Inflammatory macrophage treated with lipopolysaccharide for 4 hours (primary cell): Measurements from ENCODE around the gene LSP1.

Experiments
- DNase-seq: peaks from one replicate; pipeline ENCODE4 v3.0.0-alpha.2; 2020

The LSP1 gene

GRCh38 chr11:1920128-1920908 lies 67.4 kb downstream of the LSP1 start:
- DNase-seq: no peak

DNA sequence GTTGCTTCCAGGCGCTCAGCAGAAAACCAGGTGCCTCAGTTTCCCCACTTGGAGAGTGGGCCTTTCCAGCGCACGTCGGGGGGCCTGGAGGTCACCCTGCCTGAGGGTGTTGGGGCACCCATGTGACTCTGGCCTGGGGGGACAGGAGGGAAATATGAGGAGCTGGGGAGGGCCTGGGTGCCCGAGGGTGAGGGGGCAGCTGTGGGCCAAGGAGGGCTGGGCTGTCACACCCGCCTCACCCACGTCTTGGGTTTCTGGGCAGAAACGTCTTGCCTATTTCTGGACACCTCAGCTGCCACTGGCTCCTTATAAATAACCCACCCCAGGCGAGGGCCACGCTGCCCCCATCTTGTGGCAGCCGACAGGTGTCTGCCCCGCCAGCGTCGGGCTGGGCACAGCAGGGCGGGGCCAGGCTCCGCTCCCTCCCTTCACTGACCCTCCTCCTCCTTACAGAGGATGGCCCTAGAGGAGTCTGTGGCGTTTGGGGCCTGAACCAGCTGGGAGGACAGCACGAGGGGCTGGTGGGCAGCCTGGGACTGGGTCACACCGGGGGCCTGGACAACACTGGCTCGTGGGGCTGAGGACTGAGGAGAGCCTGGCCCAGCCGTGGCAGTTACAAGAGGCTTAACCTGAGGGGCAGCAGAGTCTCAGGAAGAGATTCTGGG lies 68.2 kb downstream of the LSP1 start:
- DNase-seq: no peak

DNA sequence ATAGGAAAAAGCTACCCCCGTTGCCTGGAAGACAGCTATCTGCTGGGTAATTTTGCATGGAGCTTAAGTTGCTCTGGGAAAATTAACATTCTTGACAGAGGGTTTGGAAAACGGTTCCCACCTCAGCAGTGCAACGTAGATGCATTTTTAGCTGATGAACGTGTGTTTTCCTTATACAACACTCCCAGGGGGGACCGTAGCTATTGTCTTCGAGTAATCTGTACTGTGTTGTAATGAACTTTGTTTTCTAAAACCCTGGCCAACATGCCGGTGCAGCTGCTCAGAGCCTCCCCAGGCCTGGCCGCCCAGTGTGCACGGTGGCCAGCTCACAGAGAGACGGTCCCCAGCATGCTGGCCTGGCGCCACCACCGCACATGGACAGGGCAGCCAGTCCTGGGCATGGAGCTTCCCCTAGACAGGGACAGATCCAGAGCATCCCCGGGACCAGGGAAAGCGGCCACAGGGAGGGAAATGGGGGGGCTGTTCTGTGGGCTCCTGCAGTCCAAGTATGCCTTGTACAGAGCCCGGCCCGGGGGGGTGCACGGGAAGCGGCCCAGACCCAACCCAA lies 68.8 kb downstream of the LSP1 start:
- no peak for DNase-seq

- DNase-seq: no peak
Observed at GRCh38 chr11:1922481-1923081, 69.7 kb downstream of the LSP1 start.

DNA sequence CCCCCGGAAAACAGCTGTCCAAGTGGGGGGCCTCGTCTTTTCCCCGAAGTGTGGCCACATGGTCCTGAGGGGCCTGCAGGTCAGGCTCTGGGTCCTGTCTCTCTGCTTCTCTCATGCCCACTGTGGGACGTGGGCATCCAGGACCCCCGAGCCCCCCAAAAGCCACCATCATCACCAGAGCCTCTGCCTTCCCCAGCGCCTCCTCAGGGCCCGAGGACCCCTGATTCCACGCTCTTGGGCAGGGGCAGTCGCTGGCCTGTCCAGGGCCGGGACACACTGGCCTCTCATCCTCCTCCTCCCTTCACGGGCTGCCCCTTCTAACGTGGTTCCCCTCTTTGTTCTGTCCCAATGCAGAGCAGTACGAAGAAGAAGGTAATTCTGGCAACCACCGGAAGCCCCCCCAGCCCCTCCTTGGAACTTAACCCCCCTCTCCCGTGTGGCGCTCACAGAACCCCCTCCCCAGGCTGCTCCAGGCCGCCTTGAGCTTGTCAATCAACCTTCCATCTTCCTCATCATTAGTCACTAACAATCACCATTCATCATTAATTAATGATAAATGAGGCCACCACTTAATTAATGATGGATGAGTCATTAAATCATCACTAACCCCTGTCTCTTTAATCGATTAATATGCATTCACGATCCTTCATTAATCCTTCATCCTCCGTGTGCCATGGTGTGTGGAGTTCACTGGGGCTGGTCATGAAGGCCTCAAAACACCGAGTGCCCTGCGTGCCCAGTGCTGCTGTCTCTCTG lies 70.5 kb downstream of the LSP1 start:
- no peak for DNase-seq

- no peak for DNase-seq
Observed at GRCh38 chr11:1924181-1924580, 71.3 kb downstream of the LSP1 start.

- DNase-seq: no peak
Observed at GRCh38 chr11:1924646-1925372, 71.9 kb downstream of the LSP1 start.

DNA sequence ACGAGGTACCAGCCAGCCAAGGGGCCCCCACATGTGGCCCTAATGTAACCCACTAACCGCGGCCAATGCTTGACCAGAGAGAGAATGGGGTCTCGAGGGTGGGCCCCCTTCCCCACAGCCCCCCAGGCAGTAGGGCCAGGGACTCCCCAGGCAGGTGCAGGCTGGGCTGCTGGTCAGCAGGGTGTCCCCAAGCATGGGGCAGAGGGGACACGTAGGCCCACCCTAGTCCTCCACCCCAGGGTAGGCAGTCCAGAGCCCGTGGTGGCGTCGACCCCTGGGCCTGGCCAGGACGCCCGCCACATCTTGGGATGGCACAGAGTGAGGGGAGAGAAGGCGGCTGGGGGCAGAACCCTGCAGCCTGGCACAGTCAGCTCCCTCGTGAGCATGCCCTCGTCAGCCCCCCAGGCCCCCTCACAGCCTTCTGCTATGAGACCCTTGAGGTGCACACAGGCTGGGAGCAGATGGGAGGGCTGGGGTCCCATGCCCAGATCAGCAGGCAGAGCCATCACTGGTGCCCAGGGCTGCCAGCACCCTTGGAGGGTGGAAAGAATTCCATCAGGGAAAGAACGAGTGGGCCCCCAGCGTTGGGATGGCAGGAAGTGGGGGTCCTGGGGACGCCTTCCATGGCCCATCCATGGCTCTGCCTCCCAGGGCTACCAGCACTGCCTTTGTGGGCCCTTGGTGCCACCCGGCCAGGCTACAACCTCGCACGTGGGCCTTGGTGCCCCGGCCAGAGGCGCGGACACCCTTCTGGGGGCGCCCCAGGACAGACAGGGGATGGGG lies 72.7 kb downstream of the LSP1 start:
- DNase-seq: no peak

DNA sequence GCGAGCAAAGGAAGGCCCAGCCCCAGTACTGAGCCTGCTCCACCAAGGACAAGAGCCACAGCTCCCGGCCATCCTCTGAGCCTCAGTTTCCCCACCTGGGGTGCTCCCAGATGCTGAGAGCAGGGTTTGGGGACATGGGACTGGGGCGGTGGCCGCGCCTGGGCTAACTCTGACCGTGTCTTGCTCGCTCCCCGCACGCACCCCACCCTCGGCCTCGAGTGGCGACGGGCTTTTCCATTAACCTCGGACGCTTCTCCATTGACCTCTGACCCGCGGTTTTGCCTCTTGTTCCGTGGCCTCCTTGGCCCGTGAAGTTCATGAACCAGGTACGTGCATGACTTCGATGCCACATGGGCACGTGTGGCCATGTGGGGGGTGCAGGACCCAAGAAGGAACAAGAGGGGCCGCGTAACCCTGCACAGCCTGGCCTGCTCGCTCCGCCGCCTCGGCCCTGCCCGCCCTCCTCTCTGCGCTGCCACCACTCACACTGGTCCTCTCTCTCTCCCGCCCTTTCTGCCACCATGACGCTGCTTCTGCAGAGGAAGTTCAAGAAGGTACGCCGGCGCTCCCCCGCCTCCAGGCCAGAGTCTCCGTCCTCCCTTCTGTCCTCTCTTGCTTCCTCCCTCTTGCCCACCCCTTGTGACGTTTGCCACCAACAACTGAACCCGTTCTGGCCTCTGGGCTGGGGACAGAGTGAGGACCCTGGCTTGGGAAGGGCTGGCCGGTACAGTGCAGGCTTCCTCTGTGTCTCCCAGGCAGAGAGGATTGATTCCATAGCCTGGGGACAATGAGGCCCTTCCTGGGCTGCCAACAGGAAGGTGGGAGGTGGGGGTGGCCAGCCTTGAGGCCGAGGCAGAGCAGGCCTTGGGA lies 73.5 kb downstream of the LSP1 start:
- peak; percentile 44 for DNase-seq

- no peak for DNase-seq
Observed at GRCh38 chr11:1927026-1927847, 74.4 kb downstream of the LSP1 start.

DNA sequence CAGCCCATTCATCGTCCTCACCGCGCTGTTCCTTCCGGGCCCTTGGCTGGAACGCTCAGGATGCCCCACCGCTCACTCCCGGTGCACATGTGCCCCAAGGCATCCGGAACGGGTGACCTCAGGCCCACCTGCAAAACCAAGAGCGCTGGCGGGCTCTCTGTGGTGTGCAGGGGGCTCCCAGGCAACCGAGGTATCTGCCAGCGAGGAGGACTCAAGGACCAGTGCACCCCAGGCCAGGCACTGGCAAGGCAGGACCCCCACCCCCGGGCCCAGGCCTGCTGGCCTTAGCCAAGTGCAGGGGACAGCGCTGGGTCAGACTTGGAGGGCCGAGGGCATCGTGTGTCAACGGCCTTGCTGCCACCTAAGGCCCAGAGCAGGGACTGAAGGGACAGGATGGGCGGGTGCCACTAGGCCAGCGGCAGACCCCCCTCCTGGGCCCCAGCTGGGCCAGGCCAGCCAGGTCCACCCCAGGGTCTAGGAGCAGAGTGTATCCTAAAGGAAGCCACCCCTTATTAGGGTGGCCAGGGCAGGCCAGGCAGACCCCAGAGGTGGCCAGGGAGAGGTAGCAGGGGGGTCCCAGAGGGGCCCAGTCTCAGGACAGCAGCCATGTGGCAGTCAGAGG lies 75.1 kb downstream of the LSP1 start:
- DNase-seq: no peak

DNA sequence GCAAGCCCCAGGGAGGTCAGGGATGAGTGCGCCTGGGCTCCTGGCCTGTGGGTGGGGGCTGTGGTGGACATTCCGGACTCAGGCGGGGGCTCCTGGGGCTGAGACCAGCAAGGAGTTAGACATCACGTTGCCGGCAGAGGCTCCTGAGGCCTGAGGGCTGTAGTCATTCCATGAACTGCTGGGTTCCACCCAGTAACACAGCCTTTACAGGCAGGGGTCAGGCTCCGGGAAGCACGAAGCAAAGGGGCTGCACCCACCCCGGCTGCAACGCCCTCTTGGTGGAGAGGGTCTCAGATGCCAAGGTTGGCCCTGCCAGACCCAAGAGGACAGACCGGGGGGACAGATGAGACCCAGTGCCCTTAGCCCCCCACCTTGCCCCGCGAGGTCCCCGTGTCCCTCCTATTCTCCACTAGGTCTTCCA lies 75.6 kb downstream of the LSP1 start:
- no peak for DNase-seq

DNA sequence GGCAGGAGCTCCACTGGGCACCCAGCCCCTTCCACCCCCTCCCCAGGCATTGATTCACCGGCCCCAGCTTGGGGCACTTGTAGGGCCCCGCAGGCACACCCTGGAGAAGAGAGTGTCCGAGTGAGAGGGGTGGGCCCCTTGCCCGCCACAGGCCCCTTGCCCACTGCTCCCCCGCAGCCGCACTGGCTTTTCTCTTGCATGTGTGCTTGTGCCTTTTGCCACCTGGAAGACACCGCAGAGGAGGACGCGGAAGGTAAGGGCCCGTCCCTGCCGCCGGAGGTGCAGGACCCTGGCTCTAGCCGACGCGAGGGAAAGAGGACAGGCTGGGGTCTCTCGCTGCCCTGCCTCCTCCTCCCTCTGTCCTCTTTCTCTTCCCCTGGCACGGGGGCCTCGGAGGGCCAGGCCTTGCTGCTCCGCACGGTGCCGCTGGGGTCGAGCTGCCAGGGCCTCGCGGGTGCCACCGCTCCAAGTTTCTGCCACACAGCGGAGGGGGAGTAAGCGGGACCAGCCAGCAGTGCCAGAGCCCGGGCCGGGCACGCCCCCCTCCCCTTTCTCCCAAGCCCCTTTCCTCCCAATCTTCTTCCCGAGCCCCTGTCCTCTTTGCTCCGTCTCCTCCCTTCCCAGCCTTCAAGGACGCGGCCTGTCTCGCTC lies 76.1 kb downstream of the LSP1 start:
- no peak for DNase-seq

DNA sequence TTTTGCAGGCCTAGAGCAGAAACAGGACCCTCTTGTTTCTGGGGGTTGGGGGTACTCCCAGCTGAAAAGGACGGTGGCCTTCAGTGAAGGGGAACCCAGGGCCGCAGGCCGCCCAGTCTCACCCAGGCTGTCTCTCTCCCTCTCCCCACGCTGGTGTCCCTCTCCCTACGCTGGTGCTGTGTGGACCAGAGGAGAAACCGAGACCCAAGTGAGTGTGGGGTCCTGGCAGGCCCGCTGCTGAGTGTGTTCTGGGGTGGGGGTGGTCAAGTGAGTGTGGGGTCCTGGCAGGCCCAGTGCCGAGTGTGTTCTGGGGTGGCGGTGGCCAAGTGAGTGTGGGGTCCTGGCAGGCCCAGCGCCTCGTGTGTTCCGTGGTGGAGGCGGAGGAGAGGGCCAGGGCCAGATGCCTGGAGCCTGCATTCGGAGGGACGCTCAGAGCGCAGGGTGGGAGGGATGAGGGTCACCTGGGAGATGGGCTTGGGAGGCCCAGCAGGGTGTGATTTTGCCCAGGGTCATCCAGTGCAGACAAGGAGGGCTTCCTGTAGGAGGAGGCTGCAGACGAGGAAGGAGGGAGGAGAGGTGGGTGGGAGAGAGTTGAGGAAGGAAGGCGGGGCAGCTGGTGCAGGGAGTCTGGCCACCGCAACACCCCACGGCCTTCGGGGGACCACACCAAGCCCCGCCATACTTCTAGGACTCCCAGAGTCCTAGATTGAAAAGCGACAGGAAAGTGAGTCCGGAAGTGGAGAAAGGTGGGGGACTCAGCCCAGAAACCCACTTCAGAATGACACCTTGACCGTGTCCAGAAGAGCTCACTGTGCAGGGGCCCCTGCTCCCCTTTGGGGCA lies 77.0 kb downstream of the LSP1 start:
- no peak for DNase-seq

DNA sequence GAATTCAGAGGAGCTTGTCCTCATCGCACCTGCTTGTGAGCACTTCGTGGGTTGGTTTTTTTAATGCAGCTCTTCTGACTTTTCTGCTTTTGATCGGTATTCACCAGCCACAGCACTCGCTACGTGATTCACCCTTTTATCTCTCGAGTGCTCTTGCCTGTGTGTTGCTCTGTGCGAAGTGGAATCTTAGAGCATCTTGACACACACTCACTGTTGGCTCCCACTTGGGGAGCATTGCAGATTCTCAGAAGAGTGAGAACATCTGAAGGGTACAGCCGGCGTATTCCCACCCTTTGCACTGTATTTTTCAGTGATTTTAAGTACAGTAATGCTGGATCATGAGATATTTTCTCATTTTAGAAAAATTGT lies 77.6 kb downstream of the LSP1 start:
- DNase-seq: no peak

DNA sequence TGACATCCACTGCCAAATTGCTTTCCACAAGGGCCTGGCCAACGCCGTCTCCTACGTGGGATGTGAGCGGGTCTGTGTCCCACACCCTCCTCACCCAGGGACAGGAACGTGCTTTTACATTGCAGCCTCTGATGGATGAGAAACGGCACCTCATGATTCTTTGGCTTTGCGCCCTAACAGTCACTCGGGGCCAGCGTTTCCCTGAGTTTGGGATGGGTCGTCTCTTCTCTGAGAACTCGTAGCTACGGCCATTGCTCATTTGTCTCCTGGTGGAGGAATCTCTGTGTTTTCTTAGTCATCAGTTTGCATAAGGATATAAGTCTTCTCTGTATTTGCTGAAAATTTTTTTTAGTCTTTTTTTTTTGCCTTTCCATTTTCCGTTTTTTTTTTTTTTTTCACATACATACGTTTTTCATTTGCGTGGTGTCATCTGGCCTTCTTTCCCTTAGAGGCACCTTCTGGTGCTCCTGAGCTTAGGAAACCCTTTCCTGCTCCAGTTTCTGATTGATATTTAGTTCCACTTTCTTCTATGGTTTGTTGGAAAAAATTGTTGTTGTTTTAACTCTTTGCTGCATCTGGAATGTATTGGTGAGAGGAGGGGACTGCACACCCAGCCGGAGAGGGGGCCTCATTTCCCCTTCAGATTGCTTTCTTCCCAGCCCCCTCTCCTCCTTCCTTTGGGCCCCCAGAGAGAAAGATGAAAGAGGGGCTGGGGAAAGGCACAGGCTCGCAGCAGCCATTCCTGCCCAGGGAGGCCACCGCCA lies 78.6 kb downstream of the LSP1 start:
- DNase-seq: no peak

GRCh38 chr11:1932105-1932480 lies 79.2 kb downstream of the LSP1 start:
- no peak for DNase-seq
